Memory B cell (primary cell): ENCODE measurements around the gene GARNL3.

Experiments
- ATAC-seq: fragments of 150-1000 bp; cut with Tn5 transposase; 2 replicates; pipeline ENCODE4 v1.10.0; 2021; ENCODE audit warnings: low read depth, mild to moderate bottlenecking, moderate library complexity
- DNase-seq, 2 donors: peaks; one replicate each; pipeline ENCODE4 v3.0.0; 2022; ENCODE audit warnings: low spot score in 2 of 2
- H3K27ac Mint-ChIP-seq: one replicate; pipeline ENCODE4 v1.8.0; 2022; ENCODE audit warnings: mild to moderate bottlenecking, moderate library complexity, mixed read lengths
- H3K27me3 Mint-ChIP-seq: one replicate; pipeline ENCODE4 v1.8.0; 2022; ENCODE audit warnings: mixed read lengths
- H3K36me3 Mint-ChIP-seq: one replicate; pipeline ENCODE4 v1.8.0; 2022; ENCODE audit warnings: mild to moderate bottlenecking, mixed read lengths
- H3K4me1 Mint-ChIP-seq: one replicate; pipeline ENCODE4 v1.8.0; 2022; ENCODE audit warnings: mixed read lengths
- H3K4me3 Mint-ChIP-seq: one replicate; pipeline ENCODE4 v1.8.0; 2022; ENCODE audit warnings: mild to moderate bottlenecking, moderate library complexity, mixed read lengths
- H3K9me3 Mint-ChIP-seq: one replicate; pipeline ENCODE4 v1.8.0; 2022; ENCODE audit warnings: mixed read lengths

GARNL3 gene

DNA sequence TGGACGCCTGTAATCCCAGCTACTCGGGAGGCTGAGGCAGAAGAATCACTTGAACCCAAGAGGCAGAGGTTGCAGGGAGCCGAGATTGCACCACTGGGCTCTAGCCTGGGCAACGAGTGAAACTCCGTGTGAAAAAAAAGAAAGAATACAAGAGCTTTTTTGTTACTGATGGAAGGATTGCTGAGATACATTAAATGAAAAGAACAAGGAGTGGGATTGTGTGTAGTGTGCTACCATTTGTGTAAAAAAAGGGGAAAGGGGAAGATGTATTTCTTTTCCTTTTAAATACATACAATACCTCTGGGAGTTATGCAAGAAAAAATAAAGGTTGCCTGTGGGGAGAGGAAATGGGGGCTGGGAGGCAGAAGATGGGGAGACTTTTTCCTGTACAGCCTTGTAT, 14.7 kb upstream of the GARNL3 start:
- Mint-ChIP-seq H3K4me1 (peaks cover 8% of the 10 kb centered on the region), H3K9me3 (no peaks in the 10 kb centered on the region), H3K27me3 (peaks cover 1% of the 10 kb centered on the region), H3K36me3 (peaks cover 4% of the 10 kb centered on the region), H3K27ac (no peak overlapping the region), H3K4me3 (no peak overlapping the region)
- DNase-seq (no peak), ATAC-seq (no peak)

DNA sequence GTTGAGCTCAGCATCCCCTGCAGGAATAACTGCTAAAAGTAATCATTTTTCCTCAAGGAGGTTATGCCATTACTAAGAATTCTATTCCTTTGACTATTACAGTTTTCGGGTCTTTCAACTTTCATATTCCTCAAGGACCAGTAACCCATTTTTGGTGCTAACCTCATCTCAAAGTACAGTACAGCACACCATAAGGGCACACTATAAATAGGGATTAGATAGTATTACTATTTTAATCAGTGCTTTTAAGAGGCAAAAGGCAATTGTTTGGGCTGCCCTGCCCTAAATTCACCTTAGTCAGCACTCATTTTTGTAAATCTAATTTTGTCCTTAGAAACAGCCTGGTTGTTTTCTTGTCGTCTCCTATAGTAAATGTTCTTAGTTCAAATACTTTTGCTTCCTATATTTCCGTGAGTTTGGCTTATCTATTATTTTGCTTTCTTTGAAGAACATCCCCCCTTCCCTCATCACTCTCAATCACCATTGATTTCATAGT, 13.6 kb upstream of the GARNL3 start:
- Mint-ChIP-seq H3K27me3 (peaks cover 1% of the 10 kb centered on the region), H3K4me3 (no peak overlapping the region), H3K36me3 (peaks cover 4% of the 10 kb centered on the region), H3K27ac (no peak overlapping the region), H3K9me3 (no peaks in the 10 kb centered on the region), H3K4me1 (peaks cover 4% of the 10 kb centered on the region)
- no peak for ATAC-seq
- no peak for DNase-seq

DNA sequence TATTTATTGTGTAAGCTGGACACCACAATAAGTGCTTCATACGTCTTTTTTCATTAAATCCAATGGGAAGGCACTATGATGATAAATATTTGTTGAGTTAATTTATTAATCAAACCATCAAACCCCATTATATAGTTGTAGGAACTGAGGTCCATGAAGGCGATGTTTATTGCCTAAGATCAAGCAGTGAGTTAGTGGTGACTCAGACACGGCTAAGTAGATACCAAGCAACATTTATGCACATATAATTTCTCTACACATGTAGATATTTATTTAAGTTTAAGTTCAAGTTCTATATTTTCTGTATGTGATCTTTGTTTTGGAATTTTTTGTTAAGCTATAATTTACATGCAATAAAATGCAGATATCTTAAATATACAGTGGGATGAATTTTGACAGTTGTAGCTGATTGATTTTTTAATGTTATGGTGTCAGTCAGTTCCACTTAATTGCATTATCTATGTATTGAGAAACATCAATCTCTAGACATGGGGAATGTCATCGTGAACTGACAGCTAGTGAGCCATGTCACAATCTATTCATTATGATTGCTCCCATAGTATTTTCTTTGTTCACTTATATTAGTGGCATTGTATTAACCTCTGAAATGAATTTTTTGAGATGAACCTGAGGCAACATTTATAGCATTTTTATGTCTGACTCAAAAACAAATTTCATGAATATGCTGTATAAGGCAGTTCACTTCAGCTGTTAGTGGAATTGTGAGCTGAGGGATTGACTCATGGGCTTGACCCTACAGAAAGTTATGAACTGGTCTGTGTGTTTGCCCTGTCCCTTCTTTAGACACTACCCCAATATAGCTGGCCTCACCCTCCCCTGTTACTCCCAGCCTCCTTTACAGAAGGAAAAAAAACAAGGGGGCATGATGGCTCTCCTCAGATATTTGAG, 11.9 kb upstream of the GARNL3 start:
- H3K9me3 Mint-ChIP-seq = no peaks in the 10 kb centered on the region
- no peak overlapping the region for H3K27ac Mint-ChIP-seq
- ATAC-seq (no peak), DNase-seq (no peak)
- H3K4me3 Mint-ChIP-seq = no peak overlapping the region
- H3K4me1 Mint-ChIP-seq = peaks cover 3% of the 10 kb centered on the region
- peaks cover 6% of the 10 kb centered on the region for H3K36me3 Mint-ChIP-seq
- H3K27me3 Mint-ChIP-seq = no peaks in the 10 kb centered on the region

DNA sequence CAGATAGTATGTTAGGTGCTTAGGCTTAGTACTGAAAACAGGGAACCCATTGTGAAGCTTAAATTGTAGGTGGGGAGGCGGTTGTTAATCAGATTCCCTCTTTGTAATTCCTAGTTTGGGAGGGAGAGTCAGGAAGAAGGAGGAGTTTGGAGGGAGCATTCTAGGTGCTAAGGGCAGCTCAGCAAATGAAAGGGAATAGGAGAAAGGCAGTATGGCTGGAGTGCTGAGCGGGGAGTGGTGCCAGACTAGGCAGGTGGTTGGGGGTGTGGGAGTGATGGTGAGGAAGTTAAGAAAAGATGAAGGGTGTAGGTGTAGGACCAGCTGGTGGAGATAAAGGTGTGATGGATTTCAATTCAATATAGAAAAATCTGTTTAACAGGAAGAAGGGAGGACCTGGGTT, 11.1 kb upstream of the GARNL3 start:
- ATAC-seq (no peak), DNase-seq (no peak)
- Mint-ChIP-seq H3K4me3 (no peak overlapping the region), H3K27me3 (no peaks in the 10 kb centered on the region), H3K9me3 (no peaks in the 10 kb centered on the region), H3K4me1 (peaks cover 3% of the 10 kb centered on the region), H3K27ac (no peak overlapping the region), H3K36me3 (peaks cover 6% of the 10 kb centered on the region)

DNA sequence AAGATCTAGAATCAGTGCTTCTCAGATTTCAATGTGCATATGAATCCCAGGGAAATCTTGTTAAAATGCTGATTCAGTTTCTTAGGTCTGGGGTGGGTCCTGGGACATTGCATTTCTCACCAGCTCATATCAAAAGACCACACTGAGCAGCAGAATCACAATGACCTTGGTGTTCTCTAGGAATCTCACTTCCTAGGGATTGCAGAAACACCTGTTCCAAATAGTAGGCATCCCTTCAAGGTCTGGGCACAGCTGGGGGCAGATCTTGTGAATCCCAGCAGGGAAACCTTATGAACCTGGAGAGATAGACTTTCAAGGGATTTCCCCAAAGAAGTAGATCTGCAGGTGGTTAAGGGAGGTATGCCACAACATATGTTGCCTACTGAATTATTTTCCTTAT, 8.9 kb upstream of the GARNL3 start:
- H3K27ac Mint-ChIP-seq = no peak overlapping the region
- no peak overlapping the region for H3K4me3 Mint-ChIP-seq
- no peaks in the 10 kb centered on the region for H3K9me3 Mint-ChIP-seq
- peaks cover 6% of the 10 kb centered on the region for H3K36me3 Mint-ChIP-seq
- H3K27me3 Mint-ChIP-seq = no peaks in the 10 kb centered on the region
- DNase-seq (no peak), ATAC-seq (no peak)
- H3K4me1 Mint-ChIP-seq = peaks cover 6% of the 10 kb centered on the region

DNA sequence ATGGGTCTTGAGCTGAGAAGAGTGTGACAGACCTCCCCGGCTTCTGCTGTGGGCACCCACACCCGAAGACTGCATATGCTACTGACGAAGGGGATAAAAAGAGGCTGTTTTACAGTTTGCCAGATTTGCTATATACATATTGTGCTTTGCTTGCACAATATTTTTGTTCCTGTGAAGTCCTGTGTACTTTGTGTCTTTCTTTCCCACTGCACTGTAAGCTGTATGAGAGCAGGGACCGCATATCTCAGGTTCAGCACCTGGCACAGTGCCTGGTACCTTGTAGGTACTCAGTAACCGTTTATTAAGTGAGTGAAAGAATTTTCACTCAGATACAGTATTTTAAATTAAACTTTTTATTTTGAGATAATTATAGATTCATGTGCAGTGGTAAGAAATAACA, 8.2 kb upstream of the GARNL3 start:
- H3K4me1 Mint-ChIP-seq = peaks cover 6% of the 10 kb centered on the region
- DNase-seq (no peak), ATAC-seq (no peak)
- H3K27me3 Mint-ChIP-seq = no peaks in the 10 kb centered on the region
- no peaks in the 10 kb centered on the region for H3K9me3 Mint-ChIP-seq
- H3K36me3 Mint-ChIP-seq = peaks cover 6% of the 10 kb centered on the region
- no peak overlapping the region for H3K4me3 Mint-ChIP-seq
- no peak overlapping the region for H3K27ac Mint-ChIP-seq

DNA sequence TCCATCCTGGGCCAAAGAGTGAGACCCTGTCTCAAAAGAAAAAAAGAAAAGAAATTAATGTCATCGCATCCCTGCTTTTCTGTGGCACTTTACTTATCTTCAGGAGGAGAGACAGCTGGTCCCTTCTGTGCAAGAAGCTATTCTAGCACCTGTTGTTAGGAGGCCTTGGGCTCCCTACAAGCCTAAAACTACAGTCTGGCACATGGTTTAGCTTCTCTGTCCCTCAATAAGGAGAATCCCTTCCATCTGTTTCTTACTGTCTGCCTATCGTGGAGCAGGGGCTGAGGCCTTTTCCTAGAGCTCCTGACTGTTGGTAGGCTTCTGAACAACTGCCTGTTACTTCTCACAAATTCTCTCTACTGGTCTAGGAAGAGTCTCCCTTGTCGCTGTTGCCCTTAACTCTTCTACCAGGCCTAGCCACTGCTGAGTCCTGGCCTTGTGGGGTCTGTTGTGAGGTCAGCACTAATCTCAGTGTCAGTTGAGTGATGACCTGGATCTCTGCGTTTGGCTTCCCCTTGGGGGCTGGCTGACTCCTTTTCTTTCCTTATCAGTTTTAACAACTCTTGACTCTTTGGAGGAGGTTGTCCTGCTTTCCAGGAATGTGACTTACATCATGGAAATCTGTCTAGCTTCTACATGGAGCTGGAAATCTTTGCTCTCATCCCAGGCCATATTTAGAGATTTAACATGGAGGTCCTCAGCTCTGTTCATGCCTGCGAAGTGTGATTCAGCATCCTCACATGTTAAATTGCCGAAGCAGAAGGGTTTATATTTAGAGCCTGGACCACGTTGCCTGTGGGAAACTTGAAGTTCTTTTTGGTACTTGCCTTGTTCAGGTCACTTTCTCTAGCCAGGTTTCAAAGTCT, 5.7 kb upstream of the GARNL3 start:
- Mint-ChIP-seq H3K36me3 (peaks cover 4% of the 10 kb centered on the region), H3K9me3 (no peaks in the 10 kb centered on the region), H3K27me3 (no peaks in the 10 kb centered on the region), H3K4me3 (no peak overlapping the region), H3K4me1 (peaks cover 6% of the 10 kb centered on the region), H3K27ac (no peak overlapping the region)
- ATAC-seq (no peak), DNase-seq (no peak)

DNA sequence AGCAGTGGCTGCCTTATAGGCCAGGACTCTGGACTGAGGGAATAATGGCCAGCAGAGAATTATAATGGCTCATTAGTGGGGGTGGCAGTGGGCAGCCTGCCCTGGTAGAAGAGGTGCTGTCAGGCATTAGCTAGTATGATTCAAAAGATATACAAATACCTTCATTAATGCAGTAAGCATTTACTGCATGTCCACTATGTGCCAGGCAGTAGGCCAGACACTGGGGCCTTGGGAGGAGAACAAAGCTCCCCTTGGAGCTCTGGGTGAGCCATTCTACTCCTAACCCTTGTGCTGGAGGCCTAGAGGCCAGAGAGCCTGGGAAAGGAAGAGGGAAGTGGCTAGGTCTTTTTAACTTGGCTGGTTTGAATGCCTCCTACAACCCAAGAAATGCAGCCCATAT, 2.0 kb upstream of the GARNL3 start:
- Mint-ChIP-seq H3K4me1 (peaks cover 3% of the 10 kb centered on the region), H3K4me3 (no peak overlapping the region), H3K27me3 (no peaks in the 10 kb centered on the region), H3K36me3 (no peaks in the 10 kb centered on the region), H3K27ac (no peak overlapping the region), H3K9me3 (no peaks in the 10 kb centered on the region)
- DNase-seq (no peak), ATAC-seq (no peak)

DNA sequence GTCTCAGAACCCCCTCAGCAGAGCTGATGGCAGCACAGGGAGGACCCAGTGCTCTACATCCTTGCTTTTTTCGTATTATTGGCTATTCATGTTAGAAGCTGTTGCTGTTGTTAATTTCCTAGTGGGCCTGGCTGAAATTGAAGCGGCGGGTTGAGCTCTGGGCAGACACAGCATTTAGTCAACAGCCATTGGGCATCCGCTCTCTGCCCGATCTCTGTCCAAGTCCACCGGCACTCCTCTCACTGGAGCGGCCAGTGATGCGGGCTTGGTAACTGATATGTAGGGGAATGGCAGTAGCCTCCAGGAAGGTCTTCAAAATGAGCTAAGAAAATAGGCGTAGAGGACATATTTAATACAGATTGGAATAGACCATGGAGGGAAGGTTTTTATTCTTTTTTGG, 1.3 kb upstream of the GARNL3 start:
- no peak for DNase-seq
- peaks cover 4% of the 10 kb centered on the region for H3K4me1 Mint-ChIP-seq
- no peaks in the 10 kb centered on the region for H3K27me3 Mint-ChIP-seq
- no peaks in the 10 kb centered on the region for H3K36me3 Mint-ChIP-seq
- no peak overlapping the region for H3K27ac Mint-ChIP-seq
- ATAC-seq = no peak
- H3K9me3 Mint-ChIP-seq = no peaks in the 10 kb centered on the region
- no peak overlapping the region for H3K4me3 Mint-ChIP-seq

DNA sequence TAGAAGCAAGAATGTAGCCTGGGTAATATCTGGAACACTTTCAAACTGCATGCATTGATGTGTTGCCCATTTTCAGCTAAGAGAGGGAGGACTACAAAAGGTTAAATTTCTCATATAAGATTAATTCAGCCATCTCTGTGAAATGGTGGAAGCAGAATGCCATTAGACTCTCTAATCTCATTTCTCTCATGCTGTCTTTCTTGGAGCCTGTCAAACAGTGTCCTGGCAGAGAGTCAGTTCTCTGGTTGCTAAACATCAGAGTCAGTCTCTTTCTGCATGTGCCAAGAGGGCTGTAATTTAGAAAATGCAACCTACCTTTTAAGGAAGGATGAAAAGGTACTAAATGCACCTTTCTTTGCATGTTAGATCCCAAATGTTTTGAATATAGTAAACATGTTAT, 910 bp upstream of the GARNL3 start:
- no peak overlapping the region for H3K4me3 Mint-ChIP-seq
- H3K27ac Mint-ChIP-seq = no peak overlapping the region
- ATAC-seq (no peak), DNase-seq (no peak)
- no peaks in the 10 kb centered on the region for H3K9me3 Mint-ChIP-seq
- H3K4me1 Mint-ChIP-seq = peaks cover 5% of the 10 kb centered on the region
- H3K36me3 Mint-ChIP-seq = no peaks in the 10 kb centered on the region
- no peaks in the 10 kb centered on the region for H3K27me3 Mint-ChIP-seq

DNA sequence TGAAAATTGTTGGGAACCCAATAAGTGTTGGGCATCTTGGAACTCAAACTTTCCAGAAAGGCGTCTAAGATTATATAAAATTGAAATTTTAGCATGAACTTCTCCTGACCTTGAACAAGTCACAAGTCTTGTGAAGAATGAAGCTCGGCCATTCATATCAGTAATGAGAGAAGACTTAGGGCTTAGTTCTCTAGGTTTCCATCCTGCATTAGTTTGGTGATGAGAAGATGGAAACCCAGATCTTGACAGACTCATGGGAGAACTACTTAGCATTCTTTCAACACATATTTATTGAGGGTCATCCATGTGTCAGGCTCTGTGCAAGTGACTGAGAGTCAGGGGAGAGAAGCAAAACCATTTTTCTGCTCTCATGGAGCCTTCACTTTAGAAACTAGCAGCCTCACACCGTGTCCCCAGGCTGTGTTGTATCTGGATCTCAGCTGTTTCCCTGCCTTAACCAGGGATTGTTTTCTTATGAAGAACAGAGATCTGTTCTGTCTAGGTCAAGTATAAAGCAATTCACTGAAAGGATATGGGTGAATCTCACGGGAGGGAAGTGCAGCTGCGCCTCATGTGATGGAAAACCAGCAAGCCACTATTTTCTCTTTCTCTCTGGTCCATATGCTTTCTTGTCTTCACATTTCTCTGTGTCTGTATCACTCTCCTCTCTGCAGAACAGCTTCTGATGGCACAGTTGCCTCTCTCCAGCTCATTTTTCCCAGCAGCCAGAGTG, 3.4 kb downstream of the GARNL3 start:
- no peak overlapping the region for H3K27ac Mint-ChIP-seq
- no peak overlapping the region for H3K4me3 Mint-ChIP-seq
- H3K36me3 Mint-ChIP-seq = peaks cover 4% of the 10 kb centered on the region
- ATAC-seq = no peak
- DNase-seq = no peak
- no peaks in the 10 kb centered on the region for H3K9me3 Mint-ChIP-seq
- no peaks in the 10 kb centered on the region for H3K27me3 Mint-ChIP-seq
- H3K4me1 Mint-ChIP-seq = peaks cover 9% of the 10 kb centered on the region

DNA sequence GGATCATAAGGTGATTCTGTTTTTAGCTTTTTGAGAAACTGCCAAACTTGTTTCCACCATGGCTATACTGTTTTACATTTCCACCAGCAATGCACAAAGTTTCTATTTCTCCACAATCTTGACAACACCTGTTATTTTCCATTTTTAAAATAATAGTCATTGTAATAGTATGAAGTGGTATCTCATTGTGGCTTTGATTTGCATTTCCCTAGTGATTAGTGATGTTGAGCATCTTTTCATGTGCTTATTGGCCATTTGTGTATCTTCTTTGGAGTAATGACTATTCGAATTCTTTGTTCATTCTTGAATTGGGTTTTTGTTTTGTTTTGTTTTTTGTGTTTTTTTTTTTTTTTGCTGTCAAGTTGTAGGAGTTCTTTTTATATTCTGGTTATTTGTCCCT, 4.9 kb downstream of the GARNL3 start:
- no peaks in the 10 kb centered on the region for H3K9me3 Mint-ChIP-seq
- H3K27me3 Mint-ChIP-seq = no peaks in the 10 kb centered on the region
- H3K36me3 Mint-ChIP-seq = peaks cover 6% of the 10 kb centered on the region

DNA sequence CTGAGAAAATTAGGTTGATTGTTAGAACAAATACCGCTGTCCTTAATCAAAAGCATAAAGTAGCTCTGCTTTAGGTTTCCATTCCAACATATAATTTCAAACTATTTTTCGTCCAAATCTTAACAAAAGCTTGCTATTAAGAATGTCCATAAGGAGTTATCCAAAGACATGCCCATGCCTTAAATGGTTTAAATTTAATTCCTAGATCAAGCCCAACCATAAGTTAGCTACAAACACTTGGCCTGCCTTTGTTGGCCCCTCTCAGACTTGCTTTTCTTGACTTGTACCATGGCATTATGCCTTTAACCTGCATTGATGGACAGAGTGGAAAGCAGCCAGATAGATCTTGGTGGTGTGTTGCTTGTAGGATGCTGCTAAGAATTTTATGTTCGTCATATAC, 8.8 kb downstream of the GARNL3 start:
- H3K36me3 Mint-ChIP-seq = peaks cover 13% of the 10 kb centered on the region
- DNase-seq (no peak), ATAC-seq (no peak)
- H3K4me1 Mint-ChIP-seq = peaks cover 28% of the 10 kb centered on the region
- no peak overlapping the region for H3K4me3 Mint-ChIP-seq
- H3K27me3 Mint-ChIP-seq = no peaks in the 10 kb centered on the region
- peaks cover 3% of the 10 kb centered on the region for H3K9me3 Mint-ChIP-seq
- no peak overlapping the region for H3K27ac Mint-ChIP-seq

More for the DNA sequence above, 4.9 kb downstream of the GARNL3 start:
- Mint-ChIP-seq H3K4me1 (peaks cover 9% of the 10 kb centered on the region), H3K4me3 (no peak overlapping the region), H3K27ac (no peak overlapping the region)
- ATAC-seq (no peak), DNase-seq (no peak)

DNA sequence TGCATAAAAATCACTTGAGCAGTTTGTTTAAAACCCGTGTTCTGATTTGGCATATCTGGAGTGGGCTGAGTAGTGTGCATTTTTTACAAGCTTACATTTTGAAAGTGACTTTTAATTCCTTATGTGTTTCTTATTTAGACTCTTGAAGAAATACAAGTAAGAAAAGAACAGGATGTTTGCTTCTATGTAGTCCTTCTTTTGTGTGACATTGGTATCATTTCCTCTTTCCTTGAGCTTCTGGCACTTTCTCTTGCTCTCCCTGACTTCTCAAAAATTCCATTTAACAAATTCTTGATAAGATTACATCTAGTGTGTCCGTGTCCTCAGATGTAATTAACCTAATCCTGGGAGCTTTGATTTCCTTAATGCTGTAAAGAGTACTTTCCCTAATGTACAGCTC, 12.5 kb downstream of the GARNL3 start:
- peak; percentile 82 for ATAC-seq
- Mint-ChIP-seq H3K4me3 (peak overlapping the region; percentile 15), H3K4me1 (peaks cover 32% of the 10 kb centered on the region), H3K36me3 (peaks cover 21% of the 10 kb centered on the region), H3K27ac (peak overlapping the region; percentile 55), H3K9me3 (peaks cover 9% of the 10 kb centered on the region), H3K27me3 (no peaks in the 10 kb centered on the region)
- DNase-seq = no peak
